PC-3 (cell line): ENCODE data around the gene PDIA5.
A peak's percentile ranks its signal among the peaks of the same experiment; 100 is the strongest.

ENCODE experiments used
- CTCF ChIP-seq: fragments of 300-600 bp; sonication (generic); conservative IDR thresholded peaks from 2 replicates; pipeline ENCODE4 v1.5.1; 2017; ENCODE audit warnings: antibody characterized with exemption, low read depth, mild to moderate bottlenecking, low read length
- EZH2 ChIP-seq: fragments of 300-600 bp; sonication (generic); IDR thresholded peaks from one replicate; pipeline ENCODE4 v1.6.1; 2017; ENCODE audit warnings: antibody characterized with exemption, mild to moderate bottlenecking, low read length; ENCODE audit not compliant: unreplicated experiment

GRCh38 chr3:123161167-123161566, 94.3 kb downstream of the PDIA5 start:
- TF ChIP-seq CTCF (peak; percentile 47), EZH2 (no peak)
